Dendritic cell treated with granulocyte-macrophage colony-stimulating factor and Interleukin-4, amounts not matched to agents 40 ng/mL and 50 ng/mL, for 4 days (primary cell): ENCODE data around the gene GRID2.

Source experiments
- H3K27ac Mint-ChIP-seq: one replicate; pipeline ENCODE4 v1.8.0; 2022; ENCODE audit warnings: mild to moderate bottlenecking, mixed read lengths
- H3K27me3 Mint-ChIP-seq: one replicate; pipeline ENCODE4 v1.8.0; 2022; ENCODE audit warnings: mild to moderate bottlenecking, mixed read lengths
- H3K36me3 Mint-ChIP-seq: one replicate; pipeline ENCODE4 v1.8.0; 2022; ENCODE audit warnings: low read depth, mixed read lengths
- H3K4me1 Mint-ChIP-seq: one replicate; pipeline ENCODE4 v1.8.0; 2022; ENCODE audit warnings: low read depth, mixed read lengths
- H3K4me3 Mint-ChIP-seq: one replicate; pipeline ENCODE4 v1.8.0; 2022; ENCODE audit warnings: mild to moderate bottlenecking, moderate library complexity, mixed read lengths
- H3K9me3 Mint-ChIP-seq: one replicate; pipeline ENCODE4 v1.8.0; 2022; ENCODE audit warnings: mixed read lengths
- intact Hi-C: fragments of 100-400 bp; cut with micrococcal nuclease; formaldehyde crosslinking; loops from one replicate; pipeline ENCODE4 v1.15.0; 2022

Gene GRID2

GRCh38 chr4:92968996-92969395 is 665.2 kb downstream of the GRID2 start:
- no peaks in the 10 kb centered on the region for H3K27me3 Mint-ChIP-seq
- no peaks in the 10 kb centered on the region for H3K4me1 Mint-ChIP-seq
- H3K36me3 Mint-ChIP-seq = no peaks in the 10 kb centered on the region
- H3K27ac Mint-ChIP-seq = no peak overlapping the region
- no peak overlapping the region for H3K4me3 Mint-ChIP-seq
- no peaks in the 10 kb centered on the region for H3K9me3 Mint-ChIP-seq
- intact Hi-C loops = no loop called here

GRCh38 chr4:92969650-92970379 is 666.0 kb downstream of the GRID2 start:
- intact Hi-C loops = no loop called here
- no peaks in the 10 kb centered on the region for H3K4me1 Mint-ChIP-seq
- H3K4me3 Mint-ChIP-seq = no peak overlapping the region
- H3K9me3 Mint-ChIP-seq = no peaks in the 10 kb centered on the region
- no peaks in the 10 kb centered on the region for H3K27me3 Mint-ChIP-seq
- H3K27ac Mint-ChIP-seq = no peak overlapping the region
- H3K36me3 Mint-ChIP-seq = no peaks in the 10 kb centered on the region

- intact Hi-C loops = no loop called here
- Mint-ChIP-seq H3K36me3 (no peaks in the 10 kb centered on the region), H3K4me1 (no peaks in the 10 kb centered on the region), H3K27ac (no peak overlapping the region), H3K4me3 (no peak overlapping the region), H3K9me3 (no peaks in the 10 kb centered on the region), H3K27me3 (no peaks in the 10 kb centered on the region)
These were observed 667.2 kb downstream of the GRID2 start for GRCh38 chr4:92970996-92971395.

- Mint-ChIP-seq H3K36me3 (no peaks in the 10 kb centered on the region), H3K9me3 (no peaks in the 10 kb centered on the region), H3K4me1 (no peaks in the 10 kb centered on the region), H3K27me3 (no peaks in the 10 kb centered on the region), H3K27ac (no peak overlapping the region), H3K4me3 (no peak overlapping the region)
- intact Hi-C loops = no loop called here
These were observed 684.5 kb downstream of the GRID2 start for GRCh38 chr4:92988301-92988700.

- no peaks in the 10 kb centered on the region for H3K27me3 Mint-ChIP-seq
- H3K36me3 Mint-ChIP-seq = no peaks in the 10 kb centered on the region
- H3K4me1 Mint-ChIP-seq = no peaks in the 10 kb centered on the region
- H3K9me3 Mint-ChIP-seq = no peaks in the 10 kb centered on the region
- no peak overlapping the region for H3K4me3 Mint-ChIP-seq
- intact Hi-C loops = no loop called here
- no peak overlapping the region for H3K27ac Mint-ChIP-seq
These were observed 689.0 kb downstream of the GRID2 start for GRCh38 chr4:92992758-92993157.

GRCh38 chr4:92994727-92995126 is 691.0 kb downstream of the GRID2 start:
- H3K27ac Mint-ChIP-seq = no peak overlapping the region
- H3K27me3 Mint-ChIP-seq = no peaks in the 10 kb centered on the region
- intact Hi-C loops = no loop called here
- no peaks in the 10 kb centered on the region for H3K9me3 Mint-ChIP-seq
- H3K4me1 Mint-ChIP-seq = no peaks in the 10 kb centered on the region
- no peaks in the 10 kb centered on the region for H3K36me3 Mint-ChIP-seq
- no peak overlapping the region for H3K4me3 Mint-ChIP-seq

- Mint-ChIP-seq H3K27me3 (no peaks in the 10 kb centered on the region), H3K27ac (no peak overlapping the region), H3K4me3 (no peak overlapping the region), H3K4me1 (no peaks in the 10 kb centered on the region), H3K9me3 (no peaks in the 10 kb centered on the region), H3K36me3 (no peaks in the 10 kb centered on the region)
- intact Hi-C loops = no loop called here
These were observed 692.8 kb downstream of the GRID2 start for GRCh38 chr4:92996533-92996932.

GRCh38 chr4:93000910-93001309 is 697.1 kb downstream of the GRID2 start:
- Mint-ChIP-seq H3K4me3 (no peak overlapping the region), H3K27ac (no peak overlapping the region), H3K4me1 (no peaks in the 10 kb centered on the region), H3K27me3 (no peaks in the 10 kb centered on the region), H3K9me3 (no peaks in the 10 kb centered on the region), H3K36me3 (no peaks in the 10 kb centered on the region)
- intact Hi-C loops = no loop called here

GRCh38 chr4:93002240-93002639 is 698.5 kb downstream of the GRID2 start:
- H3K4me1 Mint-ChIP-seq = no peaks in the 10 kb centered on the region
- H3K4me3 Mint-ChIP-seq = no peak overlapping the region
- H3K27ac Mint-ChIP-seq = no peak overlapping the region
- H3K9me3 Mint-ChIP-seq = no peaks in the 10 kb centered on the region
- H3K27me3 Mint-ChIP-seq = no peaks in the 10 kb centered on the region
- H3K36me3 Mint-ChIP-seq = no peaks in the 10 kb centered on the region
- intact Hi-C loops = no loop called here

- H3K9me3 Mint-ChIP-seq = no peaks in the 10 kb centered on the region
- no peak overlapping the region for H3K27ac Mint-ChIP-seq
- no peaks in the 10 kb centered on the region for H3K4me1 Mint-ChIP-seq
- intact Hi-C loops = no loop called here
- H3K36me3 Mint-ChIP-seq = no peaks in the 10 kb centered on the region
- H3K4me3 Mint-ChIP-seq = no peak overlapping the region
- H3K27me3 Mint-ChIP-seq = no peaks in the 10 kb centered on the region
These were observed 712.6 kb downstream of the GRID2 start for GRCh38 chr4:93016350-93016749.

GRCh38 chr4:93018243-93018642 is 714.5 kb downstream of the GRID2 start:
- Mint-ChIP-seq H3K4me3 (no peak overlapping the region), H3K4me1 (no peaks in the 10 kb centered on the region), H3K9me3 (no peaks in the 10 kb centered on the region), H3K36me3 (no peaks in the 10 kb centered on the region), H3K27me3 (no peaks in the 10 kb centered on the region), H3K27ac (no peak overlapping the region)
- intact Hi-C loops = no loop called here

- no peak overlapping the region for H3K27ac Mint-ChIP-seq
- no peak overlapping the region for H3K4me3 Mint-ChIP-seq
- no peaks in the 10 kb centered on the region for H3K4me1 Mint-ChIP-seq
- H3K36me3 Mint-ChIP-seq = no peaks in the 10 kb centered on the region
- no peaks in the 10 kb centered on the region for H3K9me3 Mint-ChIP-seq
- intact Hi-C loops = no loop called here
- H3K27me3 Mint-ChIP-seq = no peaks in the 10 kb centered on the region
These were observed 715.0 kb downstream of the GRID2 start for GRCh38 chr4:93018806-93019205.

GRCh38 chr4:93029769-93030168 is 726.0 kb downstream of the GRID2 start:
- no peaks in the 10 kb centered on the region for H3K36me3 Mint-ChIP-seq
- H3K9me3 Mint-ChIP-seq = peaks cover 11% of the 10 kb centered on the region
- no peaks in the 10 kb centered on the region for H3K4me1 Mint-ChIP-seq
- H3K27ac Mint-ChIP-seq = no peak overlapping the region
- H3K4me3 Mint-ChIP-seq = no peak overlapping the region
- H3K27me3 Mint-ChIP-seq = no peaks in the 10 kb centered on the region
- intact Hi-C loops = no loop called here

GRCh38 chr4:93030670-93031069 is 726.9 kb downstream of the GRID2 start:
- H3K27me3 Mint-ChIP-seq = no peaks in the 10 kb centered on the region
- no peak overlapping the region for H3K4me3 Mint-ChIP-seq
- peaks cover 11% of the 10 kb centered on the region for H3K9me3 Mint-ChIP-seq
- no peak overlapping the region for H3K27ac Mint-ChIP-seq
- H3K4me1 Mint-ChIP-seq = no peaks in the 10 kb centered on the region
- H3K36me3 Mint-ChIP-seq = no peaks in the 10 kb centered on the region
- intact Hi-C loops = no loop called here

- no peaks in the 10 kb centered on the region for H3K36me3 Mint-ChIP-seq
- H3K4me1 Mint-ChIP-seq = no peaks in the 10 kb centered on the region
- H3K4me3 Mint-ChIP-seq = no peak overlapping the region
- H3K27ac Mint-ChIP-seq = no peak overlapping the region
- peaks cover 11% of the 10 kb centered on the region for H3K9me3 Mint-ChIP-seq
- intact Hi-C loops = no loop called here
- no peaks in the 10 kb centered on the region for H3K27me3 Mint-ChIP-seq
These were observed 727.8 kb downstream of the GRID2 start for GRCh38 chr4:93031431-93032098.
